ENCODE data around the gene CD79A.
"Not testable (repeated sequence)": the region's sequence is repeated elsewhere in the genome, so short reads cannot be mapped to it uniquely, and the experiment has no call there.

Gene CD79A

GRCh38 chr19:41906916-41907680, 30.0 kb downstream of the CD79A start:
- no peak for DNase-seq

- no peak for DNase-seq
These were observed 31.0 kb downstream of the CD79A start for GRCh38 chr19:41907994-41908615.

DNA sequence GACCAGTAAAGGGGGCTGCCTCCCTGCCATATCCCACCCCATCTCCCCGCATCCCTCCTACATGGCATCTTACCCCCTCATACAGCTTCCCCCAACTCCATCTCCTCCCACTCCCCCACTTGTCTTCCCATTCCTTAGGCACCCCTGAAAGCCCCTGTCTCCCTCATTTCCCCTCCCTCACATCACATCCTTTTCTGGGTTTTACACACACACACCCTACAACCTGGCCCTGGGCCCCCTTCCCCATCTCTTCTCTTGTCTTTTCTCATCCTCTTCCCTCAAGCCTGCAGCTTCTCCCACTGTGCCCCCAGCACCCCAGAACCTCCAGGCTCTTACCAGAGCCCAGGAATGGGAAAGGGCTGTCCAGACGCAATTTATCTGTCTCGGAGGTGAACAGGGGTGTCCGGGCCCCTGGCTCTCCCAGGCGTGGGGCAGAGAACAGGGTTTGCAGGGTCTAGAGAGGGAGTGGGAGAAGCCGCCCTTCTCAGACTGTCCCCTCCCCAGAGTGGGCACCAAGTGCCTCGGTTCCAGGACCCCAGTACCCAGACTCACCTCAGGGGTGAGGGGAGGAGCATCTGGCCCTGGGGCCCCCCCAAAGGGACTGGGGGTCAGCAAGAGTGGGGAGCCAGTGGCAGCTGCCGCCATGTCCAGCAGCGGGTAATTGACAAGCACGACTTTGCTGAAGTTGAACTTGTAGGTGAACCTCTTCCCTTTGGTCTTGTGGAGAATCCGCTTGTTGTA, 31.8 kb downstream of the CD79A start:
- no peak for DNase-seq

DNA sequence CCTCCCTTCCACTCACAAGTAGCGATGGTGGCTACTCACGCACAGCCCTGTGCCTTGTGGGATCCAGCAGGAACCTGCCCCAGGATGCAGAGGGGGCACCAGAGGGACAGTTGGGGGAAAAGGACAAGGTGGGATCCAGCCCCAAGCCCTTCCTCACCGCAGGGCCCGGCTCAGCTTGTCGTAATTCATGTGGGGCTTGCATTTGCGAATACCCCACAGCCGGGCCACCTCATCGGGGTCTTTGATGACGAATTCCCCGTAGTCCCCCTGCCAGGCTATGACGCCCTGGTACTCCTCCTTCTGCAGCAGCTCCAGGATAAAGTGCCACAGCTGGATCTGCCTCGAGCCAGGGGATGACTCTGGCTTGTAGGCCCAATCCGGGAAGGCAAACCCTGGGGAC, 32.6 kb downstream of the CD79A start:
- no peak for DNase-seq

DNA sequence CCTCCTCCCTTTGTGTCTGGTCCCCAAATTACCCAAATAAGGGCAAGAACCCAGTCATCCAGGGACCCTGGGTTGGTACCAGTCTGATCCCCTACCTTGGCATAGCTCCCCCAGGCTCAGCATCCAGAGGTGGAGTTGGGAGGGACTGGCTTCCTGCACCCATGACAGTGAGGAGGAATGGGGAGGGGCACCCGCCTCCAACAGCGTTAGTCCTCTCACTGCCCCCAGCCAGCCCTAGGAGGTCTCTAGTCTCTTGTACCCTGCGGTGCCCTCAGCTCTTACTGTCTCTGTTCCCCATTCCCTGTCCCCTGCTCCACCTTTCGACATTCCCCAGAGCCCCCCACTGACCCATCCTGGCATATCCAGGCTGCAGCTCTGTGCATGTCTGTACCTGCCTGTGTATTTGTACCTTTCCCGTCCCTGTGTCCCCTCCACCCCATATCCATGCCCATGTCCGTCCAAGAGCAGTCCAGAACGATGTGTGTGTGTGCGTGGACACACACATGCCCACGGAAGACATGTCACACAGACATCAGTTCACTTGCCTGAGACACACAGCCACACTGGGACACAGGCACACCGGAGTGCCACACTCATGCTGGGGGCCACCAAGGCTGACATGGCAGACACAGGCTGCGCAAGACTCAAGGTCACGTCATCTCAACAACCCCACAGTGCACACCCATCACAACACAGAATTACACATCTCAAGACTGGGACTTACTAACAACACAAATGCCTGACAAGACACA, 33.3 kb downstream of the CD79A start:
- DNase-seq, result no peak

GRCh38 chr19:41910992-41911888, 34.2 kb downstream of the CD79A start:
- DNase-seq, result no peak

- no peak for DNase-seq
These were observed 35.0 kb downstream of the CD79A start for GRCh38 chr19:41911889-41912731.

GRCh38 chr19:41912899-41913537, 35.9 kb downstream of the CD79A start:
- no peak for DNase-seq

DNA sequence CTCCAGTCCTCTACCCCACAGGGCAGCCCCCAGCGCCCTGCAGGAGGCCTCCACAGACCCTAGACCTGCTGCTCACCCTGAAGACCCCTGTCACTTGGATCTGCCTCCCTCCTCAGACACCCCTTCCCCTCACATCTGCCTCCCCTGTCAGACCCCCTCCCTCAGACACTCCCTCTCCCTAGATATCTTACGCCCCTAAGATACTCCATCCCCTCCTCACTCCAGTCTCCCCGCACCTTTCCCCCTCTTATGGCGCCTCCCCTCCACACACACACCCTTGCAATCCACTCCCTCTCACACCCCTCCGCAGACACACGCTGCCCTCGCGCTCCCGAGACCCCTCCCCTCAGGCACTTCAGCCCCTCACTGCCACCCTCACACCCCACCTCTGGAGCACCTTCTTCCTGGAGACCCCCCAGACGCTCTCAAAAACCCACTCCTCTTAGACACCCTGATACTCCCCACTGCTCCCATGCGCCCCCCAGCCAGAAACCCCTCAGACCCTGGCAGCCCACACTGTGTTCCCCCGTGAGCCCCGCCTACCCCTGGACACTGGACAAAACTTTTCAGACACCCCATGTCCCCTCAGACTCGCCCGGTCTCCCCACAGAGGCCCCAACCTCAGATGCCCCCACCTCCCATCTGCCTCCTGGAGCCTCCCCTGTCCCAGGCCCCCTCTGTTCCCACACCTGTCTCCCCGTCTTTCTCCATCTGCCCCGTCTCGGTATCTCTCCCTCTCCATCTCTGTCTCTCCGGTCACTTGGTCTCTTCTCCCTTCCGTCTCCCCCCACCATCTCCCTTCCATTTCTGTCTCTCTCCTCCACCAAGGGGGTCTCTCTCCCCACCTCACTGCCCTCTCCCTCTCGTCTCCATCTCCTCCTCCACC, 36.7 kb downstream of the CD79A start:
- no peak for DNase-seq

DNA sequence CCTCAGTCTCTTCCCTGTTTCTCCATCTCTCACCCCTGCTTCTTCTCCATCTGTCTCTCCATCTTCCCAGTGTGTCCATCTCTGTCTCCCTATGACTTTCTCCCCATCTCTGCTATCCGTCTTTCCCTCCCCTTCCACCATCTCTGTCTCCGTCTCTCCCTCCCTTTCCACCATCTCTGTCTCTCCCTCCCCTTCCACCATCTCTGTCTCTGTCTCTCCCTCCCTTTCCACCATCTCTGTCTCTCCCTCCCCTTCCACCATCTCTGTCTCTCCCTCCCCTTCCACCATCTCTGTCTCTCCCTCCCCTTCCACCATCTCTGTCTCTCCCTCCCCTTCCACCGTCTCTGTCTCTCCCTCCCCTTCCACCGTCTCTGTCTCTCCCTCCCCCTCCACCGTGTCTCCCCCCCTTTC, 37.4 kb downstream of the CD79A start:
- not testable (repeated sequence) for DNase-seq

DNA sequence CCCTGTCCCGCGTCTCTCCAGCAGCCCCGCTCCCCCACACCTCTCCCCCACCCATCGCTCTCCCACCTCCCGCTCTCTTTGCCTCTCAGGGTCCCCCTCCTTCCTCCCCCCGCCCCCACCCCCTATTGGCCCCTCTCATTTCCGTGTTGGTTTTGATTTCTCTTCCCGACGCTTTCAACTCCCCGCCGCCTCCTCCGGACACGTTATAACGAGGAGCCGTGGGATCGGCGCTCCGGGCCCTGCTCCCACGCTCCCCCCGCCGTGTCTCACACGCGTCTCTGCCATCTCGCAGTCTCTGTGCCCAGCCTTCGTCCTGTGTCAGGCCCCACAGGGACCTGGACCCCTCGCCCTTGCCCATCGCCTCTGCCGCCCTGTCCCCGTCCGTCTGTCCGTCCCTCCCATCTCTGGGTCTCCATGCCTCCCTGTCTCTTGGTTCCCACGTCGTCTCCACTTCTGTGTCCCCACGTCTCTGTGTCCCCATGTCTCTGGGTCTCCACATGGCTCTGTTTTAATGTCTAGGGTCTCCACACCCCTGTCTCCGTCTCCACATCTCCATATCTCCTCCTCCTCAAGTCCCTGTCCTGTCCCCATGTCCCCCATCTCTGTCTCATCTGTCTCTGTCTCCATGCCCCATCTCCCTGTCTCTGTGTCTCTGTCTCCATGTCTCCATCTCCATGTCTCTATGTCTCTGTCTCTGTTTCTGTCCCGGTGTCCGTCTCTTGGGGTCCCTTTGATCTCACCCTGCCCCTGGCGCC, 38.1 kb downstream of the CD79A start:
- no peak for DNase-seq

GRCh38 chr19:41915776-41916414, 38.8 kb downstream of the CD79A start:
- no peak for DNase-seq

- DNase-seq, result no peak
These were observed 40.6 kb downstream of the CD79A start for GRCh38 chr19:41917676-41918075.

- no peak for DNase-seq
These were observed 41.0 kb downstream of the CD79A start for GRCh38 chr19:41918095-41918494.

GRCh38 chr19:41918653-41919244, 41.7 kb downstream of the CD79A start:
- no peak for DNase-seq

- DNase-seq, result no peak
These were observed 43.1 kb downstream of the CD79A start for GRCh38 chr19:41919948-41920712.
